LNCAP (cell line): ENCODE measurements around the gene CPA1.

Experiments used
- TF ChIP-seq, protein P1 (sequence below): fragments of 450-650 bp; IDR thresholded peaks from 2 replicates; pipeline ENCODE4 v1.5.1; 2017; ENCODE audit warnings: mild to moderate bottlenecking

CPA1 gene

GRCh38 chr7:130430115-130430514 is 49.8 kb downstream of the CPA1 start:
- TF ChIP-seq, protein P1, sequence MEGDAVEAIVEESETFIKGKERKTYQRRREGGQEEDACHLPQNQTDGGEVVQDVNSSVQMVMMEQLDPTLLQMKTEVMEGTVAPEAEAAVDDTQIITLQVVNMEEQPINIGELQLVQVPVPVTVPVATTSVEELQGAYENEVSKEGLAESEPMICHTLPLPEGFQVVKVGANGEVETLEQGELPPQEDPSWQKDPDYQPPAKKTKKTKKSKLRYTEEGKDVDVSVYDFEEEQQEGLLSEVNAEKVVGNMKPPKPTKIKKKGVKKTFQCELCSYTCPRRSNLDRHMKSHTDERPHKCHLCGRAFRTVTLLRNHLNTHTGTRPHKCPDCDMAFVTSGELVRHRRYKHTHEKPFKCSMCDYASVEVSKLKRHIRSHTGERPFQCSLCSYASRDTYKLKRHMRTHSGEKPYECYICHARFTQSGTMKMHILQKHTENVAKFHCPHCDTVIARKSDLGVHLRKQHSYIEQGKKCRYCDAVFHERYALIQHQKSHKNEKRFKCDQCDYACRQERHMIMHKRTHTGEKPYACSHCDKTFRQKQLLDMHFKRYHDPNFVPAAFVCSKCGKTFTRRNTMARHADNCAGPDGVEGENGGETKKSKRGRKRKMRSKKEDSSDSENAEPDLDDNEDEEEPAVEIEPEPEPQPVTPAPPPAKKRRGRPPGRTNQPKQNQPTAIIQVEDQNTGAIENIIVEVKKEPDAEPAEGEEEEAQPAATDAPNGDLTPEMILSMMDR: no peak

- TF ChIP-seq, protein P1: no peak
Observed at GRCh38 chr7:130430841-130431666, 50.8 kb downstream of the CPA1 start.

- TF ChIP-seq, protein P1: no peak
Observed at GRCh38 chr7:130432886-130433285, 52.6 kb downstream of the CPA1 start.

- TF ChIP-seq, protein P1: no peak
Observed at GRCh38 chr7:130433301-130433700, 53.0 kb downstream of the CPA1 start.

DNA sequence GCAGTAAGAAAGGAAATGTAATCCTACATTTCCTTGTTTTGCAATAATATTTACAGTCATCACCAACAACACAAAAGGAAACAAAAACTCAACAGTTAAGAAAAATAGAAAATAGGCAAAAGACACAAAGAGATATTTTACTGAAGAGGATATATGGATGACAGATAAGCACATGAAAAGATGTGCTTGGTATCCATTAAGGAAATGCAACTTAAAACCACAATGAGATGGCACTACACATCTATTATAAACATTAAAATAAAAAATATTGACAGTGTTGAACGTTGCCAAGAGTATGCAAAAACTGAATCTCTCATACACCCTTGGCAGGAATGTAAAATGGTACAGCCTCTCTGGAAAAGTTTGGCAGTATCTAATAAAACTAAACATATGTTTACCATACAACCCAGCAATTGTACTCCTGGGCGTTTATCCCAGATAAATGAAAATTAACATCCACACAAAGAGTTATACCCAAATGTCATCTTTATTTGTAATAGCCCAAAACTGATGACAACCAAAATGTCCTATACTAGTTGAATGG is 55.1 kb downstream of the CPA1 start:
- TF ChIP-seq, protein P1: no peak

GRCh38 chr7:130436253-130436652 is 56.0 kb downstream of the CPA1 start:
- TF ChIP-seq, protein P1: no peak
